M059J (cell line): ENCODE results near the gene PDZD7. TPM values are rescaled to one million over a fixed set of nuclear protein-coding genes. Genes with fewer than 3 reads are reported as not detected.

Source experiments
- DNase-seq: peaks from one replicate; pipeline ENCODE4 v3.0.0-alpha.2; 2012; ENCODE audit warnings: low read depth
- total RNA-seq: library from RNA; depleted of rRNA; stranded (reverse); fragments of >200 nt; shearing (Covaris generic); gene quantifications from 2 replicates; pipeline ENCODE4 v1.2.3, GENCODE V29; 2014

PDZD7 gene
- total RNA-seq, 1 experiment from 2014 or later = 1.6 TPM

GRCh38 chr10:101002456-101002855 is 28.5 kb downstream of the PDZD7 start:
- DNase-seq = no peak

- no peak for DNase-seq
Measured at GRCh38 chr10:101001659-101002035, 29.3 kb downstream of the PDZD7 start.

- DNase-seq = peak; percentile 85
Measured at GRCh38 chr10:101000915-101001658, 29.8 kb downstream of the PDZD7 start.

- peak; percentile 48 for DNase-seq
Measured at GRCh38 chr10:101000127-101000914, 30.6 kb downstream of the PDZD7 start.

GRCh38 chr10:100999742-101000126 is 31.2 kb downstream of the PDZD7 start, which contains the start of gene LZTS2:
TSS of gene LZTS2 (plus strand) at chr10:100999808. CDS start at chr10:101002539, 2,731 bp downstream.
- DNase-seq = no peak

- DNase-seq = peak; percentile 64
Measured at GRCh38 chr10:100998991-100999741, 31.8 kb downstream of the PDZD7 start.

- DNase-seq = peak; percentile 82
Measured at GRCh38 chr10:100998183-100998990, 32.5 kb downstream of the PDZD7 start.

GRCh38 chr10:100997360-100998182 is 33.4 kb downstream of the PDZD7 start:
- peak; percentile 74 for DNase-seq

GRCh38 chr10:100996678-100997359 is 34.1 kb downstream of the PDZD7 start:
- peak; percentile 35 for DNase-seq

- DNase-seq = no peak
Measured at GRCh38 chr10:100995181-100995580, 35.7 kb downstream of the PDZD7 start.

- peak; percentile 47 for DNase-seq
Measured at GRCh38 chr10:100993986-100994708, 36.8 kb downstream of the PDZD7 start.

GRCh38 chr10:100989088-100989487 is 41.8 kb downstream of the PDZD7 start:
- DNase-seq = no peak

- no peak for DNase-seq
Measured at GRCh38 chr10:100988166-100988565, 42.8 kb downstream of the PDZD7 start.

GRCh38 chr10:100987685-100988049 is 43.3 kb downstream of the PDZD7 start:
- no peak for DNase-seq

- peak; percentile 74 for DNase-seq
Measured at GRCh38 chr10:100986952-100987684, 43.8 kb downstream of the PDZD7 start, which contains the start of the genes MRPL43 and TWNK. TSS of gene MRPL43 (minus strand) at chr10:100987497. CDS start at chr10:100987443, 54 bp downstream. TSS of gene TWNK (plus strand) at chr10:100987543. CDS start at chr10:100988211, 668 bp downstream.

GRCh38 chr10:100986623-100986951 is 44.3 kb downstream of the PDZD7 start:
- DNase-seq = no peak

- no peak for DNase-seq
Measured at GRCh38 chr10:100985336-100985735, 45.6 kb downstream of the PDZD7 start.

- no peak for DNase-seq
Measured at GRCh38 chr10:100984672-100985177, 46.2 kb downstream of the PDZD7 start.
